Measurements from ENCODE around the gene SEMA4A. TPM values are rescaled to one million over a fixed set of nuclear protein-coding genes. Genes with fewer than 3 reads are reported as not detected.

Gene SEMA4A
- total RNA-seq, 2 experiments from 2014 or later = 53.3 to 64.5 TPM

- ChIA-PET CTCF (interaction anchor here (13.4 to 29.1 kb wide), 2 partner anchors 43 to 88 kb away, joined by 229 to 929 read pairs; partner anchors contain the start of gene MEX3A), POLR2A (no interaction called here)
- ATAC-seq (no peak), DNase-seq (no peak)
- Mint-ChIP-seq H3K36me3 (ENCODE audit: low read depth) (peaks cover 36% of the 10 kb centered on the region), H3K27ac (no peak overlapping the region), H3K4me1 (no peaks in the 10 kb centered on the region), H3K9me3 (ENCODE audit: low read depth) (no peaks in the 10 kb centered on the region), H3K27me3 (no peaks in the 10 kb centered on the region), H3K4me3 (no peak overlapping the region)
- intact Hi-C loops (cut with DNase I, micrococcal nuclease) = no loop called here
These were observed 14.9 kb upstream of the SEMA4A start for GRCh38 chr1:156138458-156138867.

DNA sequence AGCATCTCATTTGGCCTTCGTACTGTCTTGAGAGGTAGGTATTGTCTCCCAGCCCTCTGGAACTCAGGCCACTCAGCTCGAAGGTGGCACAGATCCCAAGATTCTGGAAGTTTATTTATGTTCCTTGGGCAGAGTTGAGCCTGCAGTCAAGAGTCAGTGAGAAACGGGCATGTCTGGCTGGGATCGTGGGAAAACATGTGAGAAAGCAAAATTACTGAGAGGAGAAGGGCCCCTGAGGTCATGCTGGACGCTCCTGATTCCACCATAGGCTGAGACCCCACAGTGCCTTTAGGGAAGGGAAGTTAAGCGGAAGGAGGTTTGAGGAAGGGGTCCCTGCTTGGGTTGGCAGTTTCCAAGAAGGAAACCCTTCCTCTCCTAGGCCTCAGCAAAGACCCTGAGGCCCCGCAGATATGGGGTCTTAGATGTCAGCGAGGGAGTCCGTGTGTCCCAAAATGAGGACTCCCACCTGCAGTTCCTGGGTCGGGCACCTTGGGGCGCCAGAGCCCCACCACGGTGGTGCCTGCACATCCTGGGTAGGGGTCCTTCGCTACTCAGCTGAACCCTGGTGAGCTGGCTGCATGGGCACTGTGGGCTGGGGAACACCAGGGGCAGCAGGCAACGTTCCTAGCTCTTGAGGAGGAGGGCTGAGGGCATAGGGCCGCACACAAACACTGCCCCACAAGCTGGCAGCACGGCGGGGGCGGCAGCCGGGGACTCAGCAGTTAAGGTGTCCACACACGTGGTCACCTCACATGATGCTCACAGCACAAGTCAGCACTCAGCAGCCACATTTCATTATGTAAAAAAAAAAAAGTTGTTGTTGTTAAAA, 12.3 kb upstream of the SEMA4A start:
- Mint-ChIP-seq H3K27me3 (no peaks in the 10 kb centered on the region), H3K4me3 (no peak overlapping the region), H3K4me1 (peaks cover 6% of the 10 kb centered on the region), H3K9me3 (ENCODE audit: low read depth) (no peaks in the 10 kb centered on the region), H3K27ac (peak overlapping the region; percentile 5), H3K36me3 (ENCODE audit: low read depth) (peaks cover 24% of the 10 kb centered on the region)
- CTCF ChIA-PET = interaction anchor here (0.6 to 13.4 kb wide), 19 partner anchors 9 to 383 kb away, joined by 3 to 229 read pairs (median 4); partner anchors contain the start of genes SMG5 and TMEM79
- POLR2A ChIA-PET = interaction anchor here (0.6 to 0.7 kb wide), 3 partner anchors 79 to 142 kb away, joined by 3 to 5 read pairs (median 3); partner anchors contain the start of gene SMG5
- intact Hi-C loops (cut with DNase I, micrococcal nuclease) = loop anchor here (1.0 to 10.0 kb wide), 4 partner anchors 84 to 304 kb away; no protein-coding TSS in a partner anchor
- ATAC-seq (peak; percentile 41), DNase-seq (peak; percentile 67)

- POLR2A ChIA-PET = no interaction called here
- H3K9me3 Mint-ChIP-seq (ENCODE audit: low read depth) = no peaks in the 10 kb centered on the region
- no peak overlapping the region for H3K4me3 Mint-ChIP-seq
- no peak for DNase-seq
- H3K27ac Mint-ChIP-seq = peak overlapping the region; percentile 49
- H3K27me3 Mint-ChIP-seq = no peaks in the 10 kb centered on the region
- ATAC-seq = no peak
- peaks cover 30% of the 10 kb centered on the region for H3K4me1 Mint-ChIP-seq
- H3K36me3 Mint-ChIP-seq (ENCODE audit: low read depth) = peaks cover 7% of the 10 kb centered on the region
- CTCF ChIA-PET = interaction anchor here (0.6 to 13.4 kb wide), 7 partner anchors 11 to 176 kb away, joined by 3 to 229 read pairs (median 4); partner anchors contain the start of gene PMF1
- intact Hi-C loops (cut with DNase I, micrococcal nuclease) = loop anchor here (10.0 kb wide), 2 partner anchors 171 to 301 kb away; no protein-coding TSS in a partner anchor
These were observed 9.5 kb upstream of the SEMA4A start for GRCh38 chr1:156143765-156144489.

DNA sequence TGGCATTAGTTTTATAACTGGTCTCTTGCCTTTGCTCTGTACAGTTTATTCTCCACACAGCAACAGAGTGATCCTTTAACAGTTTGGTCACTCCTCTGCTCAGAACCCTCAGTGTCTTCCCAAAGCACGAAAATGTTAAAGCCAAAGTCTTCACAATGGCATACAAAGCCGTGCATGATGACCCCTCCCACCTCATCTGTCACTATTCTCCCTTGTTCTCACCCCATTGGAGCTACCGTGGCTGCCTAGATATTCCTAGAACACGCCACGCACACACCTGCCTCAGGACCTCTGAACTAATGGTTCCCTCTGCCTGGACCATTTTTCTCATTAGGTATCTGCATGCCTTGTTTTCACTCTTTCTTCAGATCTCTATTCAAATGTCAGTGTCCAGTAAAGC, 8.6 kb upstream of the SEMA4A start:
- H3K27me3 Mint-ChIP-seq = no peaks in the 10 kb centered on the region
- intact Hi-C loops (cut with DNase I, micrococcal nuclease) = loop anchor here (5.0 to 10.0 kb wide), 3 partner anchors 170 to 300 kb away; partner anchors contain the start of genes CCT3 (in 1 of the 2) and TSACC (in 1 of the 2)
- no peak for ATAC-seq
- POLR2A ChIA-PET = no interaction called here
- H3K4me1 Mint-ChIP-seq = peaks cover 33% of the 10 kb centered on the region
- CTCF ChIA-PET = interaction anchor here (0.7 to 13.4 kb wide), 8 partner anchors 10 to 178 kb away, joined by 3 to 229 read pairs (median 4); no protein-coding TSS in a partner anchor
- DNase-seq = no peak
- no peaks in the 10 kb centered on the region for H3K9me3 Mint-ChIP-seq (ENCODE audit: low read depth)
- peaks cover 5% of the 10 kb centered on the region for H3K36me3 Mint-ChIP-seq (ENCODE audit: low read depth)
- H3K4me3 Mint-ChIP-seq = no peak overlapping the region
- no peak overlapping the region for H3K27ac Mint-ChIP-seq

DNA sequence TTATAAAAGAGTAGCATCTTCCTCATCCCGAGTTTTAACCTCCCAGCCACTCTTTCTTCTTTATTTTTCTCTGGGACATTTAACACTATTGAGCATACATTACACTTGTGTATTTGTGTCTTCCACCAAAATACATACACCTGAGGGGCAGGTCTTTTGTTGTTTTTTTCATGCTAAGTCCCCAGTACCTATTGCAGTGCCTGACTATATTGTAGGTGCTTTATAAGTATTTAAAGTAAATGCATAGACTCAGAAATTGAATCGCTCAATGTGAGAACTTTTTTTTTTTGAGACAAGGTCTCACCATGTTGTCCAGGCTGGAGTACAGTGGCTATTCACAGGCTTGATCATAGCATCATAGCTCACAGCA, 7.8 kb upstream of the SEMA4A start:
- Mint-ChIP-seq H3K9me3 (ENCODE audit: low read depth) (no peaks in the 10 kb centered on the region), H3K4me1 (peaks cover 40% of the 10 kb centered on the region), H3K4me3 (no peak overlapping the region), H3K27me3 (no peaks in the 10 kb centered on the region), H3K36me3 (ENCODE audit: low read depth) (no peaks in the 10 kb centered on the region), H3K27ac (peak overlapping the region; percentile 23)
- no peak for DNase-seq
- ATAC-seq = no peak
- intact Hi-C loops (cut with DNase I, micrococcal nuclease) = loop anchor here (1.0 to 10.0 kb wide), 7 partner anchors 47 to 299 kb away; partner anchors contain the start of genes CCT3 (in 1 of the 2), SMG5 (in 1 of the 2) and TSACC (in 1 of the 2)
- POLR2A ChIA-PET = interaction anchor here (0.6 to 1.0 kb wide), 3 partner anchors 67 to 97 kb away, joined by 3 to 4 read pairs (median 4); partner anchors contain the start of gene PMF1
- CTCF ChIA-PET = interaction anchor here (0.6 to 13.4 kb wide), 17 partner anchors 10 to 177 kb away, joined by 3 to 229 read pairs (median 3); partner anchors contain the start of gene PMF1

DNA sequence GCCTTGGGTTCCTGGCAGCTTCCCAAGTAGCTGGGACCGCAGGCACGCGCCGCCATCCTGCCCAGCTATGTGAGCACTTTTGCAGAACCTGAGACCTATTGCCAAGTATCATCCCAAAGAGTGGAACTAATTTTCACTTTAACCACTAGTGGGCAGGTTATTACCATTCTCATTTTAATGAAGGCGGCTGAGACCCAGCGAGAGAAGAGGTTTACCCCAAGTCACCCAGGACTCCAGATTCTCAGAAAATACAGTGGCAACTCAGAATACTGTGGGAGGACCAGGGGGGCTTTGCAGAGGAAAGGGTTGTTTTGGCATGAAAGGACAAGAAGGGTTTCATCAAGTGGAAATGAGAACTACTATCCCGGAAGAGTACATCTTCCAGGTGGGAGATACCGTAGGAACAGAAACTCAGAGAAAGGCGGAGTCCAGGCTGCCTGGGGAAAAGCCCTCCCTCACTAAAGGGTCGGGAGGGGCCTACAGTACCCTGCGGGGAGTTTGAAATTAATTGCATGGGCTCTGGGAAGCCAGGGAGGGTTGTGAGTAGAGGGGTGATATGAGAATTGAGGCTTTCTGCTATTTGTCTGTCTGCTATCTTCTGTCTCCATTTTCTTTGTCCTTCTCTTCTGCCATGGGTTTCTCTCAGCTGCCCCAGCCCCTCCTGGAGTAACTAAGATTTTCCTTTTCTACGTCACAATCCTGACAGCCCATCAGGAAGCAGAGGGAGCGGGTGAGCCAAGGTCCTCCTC, 7.2 kb upstream of the SEMA4A start:
- CTCF ChIA-PET = interaction anchor here (0.6 to 13.4 kb wide), 25 partner anchors 9 to 176 kb away, joined by 3 to 229 read pairs (median 3); partner anchors contain the start of genes PAQR6, PMF1 and SMG5
- peak; percentile 82 for ATAC-seq
- DNase-seq = peak; percentile 67
- Mint-ChIP-seq H3K9me3 (ENCODE audit: low read depth) (no peaks in the 10 kb centered on the region), H3K27ac (peak overlapping the region; percentile 85), H3K27me3 (no peaks in the 10 kb centered on the region), H3K36me3 (ENCODE audit: low read depth) (no peaks in the 10 kb centered on the region), H3K4me3 (peak overlapping the region; percentile 37), H3K4me1 (peaks cover 46% of the 10 kb centered on the region)
- POLR2A ChIA-PET = interaction anchor here (0.6 to 1.0 kb wide), 3 partner anchors 66 to 97 kb away, joined by 3 to 4 read pairs (median 4); partner anchors contain the start of gene PMF1
- intact Hi-C loops (cut with DNase I, micrococcal nuclease) = loop anchor here (1.0 to 10.0 kb wide), 7 partner anchors 47 to 299 kb away; partner anchors contain the start of genes CCT3 (in 1 of the 2), SMG5 (in 1 of the 2) and TSACC (in 1 of the 2)

DNA sequence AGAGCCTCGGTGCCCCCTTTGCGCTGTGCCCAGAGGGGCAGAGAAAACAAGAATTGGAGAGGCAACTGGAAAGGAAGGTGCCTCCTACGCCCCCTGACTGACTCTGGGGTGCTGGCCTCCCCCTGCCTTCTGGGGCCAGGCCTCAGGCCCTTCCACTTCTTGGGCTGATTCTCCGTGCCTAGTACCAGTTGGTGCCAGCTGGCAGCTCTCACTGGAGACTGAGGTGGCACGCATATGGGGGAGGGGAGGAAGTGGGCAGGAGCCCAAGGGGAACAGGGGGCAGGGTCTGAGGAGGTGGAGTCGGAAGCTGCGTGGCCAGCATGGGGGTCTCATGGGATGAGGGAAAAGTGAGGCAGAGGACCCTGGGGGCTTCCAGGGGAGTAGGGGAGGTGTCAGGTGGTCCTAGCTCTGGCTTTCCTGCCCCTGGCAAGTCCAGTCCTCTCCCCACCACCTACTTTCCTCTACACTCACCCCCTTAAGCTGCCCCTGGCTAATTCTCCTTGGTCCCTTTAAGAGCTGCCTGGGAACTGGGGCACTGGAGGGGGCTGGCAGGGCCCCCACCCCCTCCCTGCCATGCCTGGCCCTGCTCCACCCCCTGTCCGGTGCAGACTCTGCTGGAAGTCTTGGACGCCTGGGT, 6.5 kb upstream of the SEMA4A start:
- Mint-ChIP-seq H3K27me3 (no peaks in the 10 kb centered on the region), H3K4me1 (peaks cover 48% of the 10 kb centered on the region)
- POLR2A ChIA-PET = interaction anchor here (0.6 kb wide), 1 partner anchor 72 kb away, joined by 3 read pairs; no protein-coding TSS in a partner anchor

DNA sequence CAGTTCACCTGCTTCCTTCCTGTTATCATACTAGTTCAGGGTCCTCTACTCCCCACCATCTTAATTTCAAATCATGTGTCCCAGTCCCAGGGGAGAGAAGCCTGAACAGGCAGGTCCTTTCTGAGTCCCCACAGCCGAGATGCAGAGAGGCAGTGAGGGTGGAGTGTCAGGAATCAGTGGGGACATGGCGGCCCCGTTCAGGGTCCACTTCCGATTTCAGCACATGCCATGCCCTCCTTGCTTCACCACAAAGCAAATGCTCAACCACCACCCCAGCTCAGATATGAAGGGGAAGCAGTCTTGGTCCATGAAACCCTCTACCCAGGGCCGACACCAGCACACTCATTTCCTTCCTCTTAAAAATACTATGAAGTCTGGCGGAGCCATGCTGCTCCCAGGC, 5.2 kb upstream of the SEMA4A start:
- H3K27ac Mint-ChIP-seq = peak overlapping the region; percentile 88
- CTCF ChIA-PET = interaction anchor here (0.7 to 13.4 kb wide), 6 partner anchors 25 to 82 kb away, joined by 3 to 229 read pairs (median 4); no protein-coding TSS in a partner anchor
- no peaks in the 10 kb centered on the region for H3K36me3 Mint-ChIP-seq (ENCODE audit: low read depth)
- no peak for ATAC-seq
- H3K9me3 Mint-ChIP-seq (ENCODE audit: low read depth) = no peaks in the 10 kb centered on the region
- DNase-seq = no peak
- no peak overlapping the region for H3K4me3 Mint-ChIP-seq
- peaks cover 61% of the 10 kb centered on the region for H3K4me1 Mint-ChIP-seq
- POLR2A ChIA-PET = interaction anchor here (1.1 kb wide), 1 partner anchor 75 kb away, joined by 3 read pairs; no protein-coding TSS in a partner anchor
- no peaks in the 10 kb centered on the region for H3K27me3 Mint-ChIP-seq
- intact Hi-C loops (cut with DNase I, micrococcal nuclease) = loop anchor here (5.0 to 10.0 kb wide), 3 partner anchors 167 to 297 kb away; partner anchors contain the start of genes CCT3 (in 1 of the 2) and TSACC (in 1 of the 2)

More for the DNA sequence above, 6.5 kb upstream of the SEMA4A start:
- CTCF ChIA-PET = interaction anchor here (0.5 to 13.4 kb wide), 16 partner anchors 18 to 173 kb away, joined by 3 to 229 read pairs (median 3); partner anchors contain the start of genes PAQR6 and SMG5
- H3K27ac Mint-ChIP-seq = peak overlapping the region; percentile 85
- DNase-seq = peak; percentile 54
- intact Hi-C loops (cut with DNase I, micrococcal nuclease) = loop anchor here (1.0 to 10.0 kb wide), 7 partner anchors 46 to 298 kb away; partner anchors contain the start of genes CCT3 (in 1 of the 2), SMG5 (in 1 of the 2) and TSACC (in 1 of the 2)
- peak overlapping the region; percentile 37 for H3K4me3 Mint-ChIP-seq
- H3K36me3 Mint-ChIP-seq (ENCODE audit: low read depth) = no peaks in the 10 kb centered on the region
- peak; percentile 23 for ATAC-seq
- H3K9me3 Mint-ChIP-seq (ENCODE audit: low read depth) = no peaks in the 10 kb centered on the region

DNA sequence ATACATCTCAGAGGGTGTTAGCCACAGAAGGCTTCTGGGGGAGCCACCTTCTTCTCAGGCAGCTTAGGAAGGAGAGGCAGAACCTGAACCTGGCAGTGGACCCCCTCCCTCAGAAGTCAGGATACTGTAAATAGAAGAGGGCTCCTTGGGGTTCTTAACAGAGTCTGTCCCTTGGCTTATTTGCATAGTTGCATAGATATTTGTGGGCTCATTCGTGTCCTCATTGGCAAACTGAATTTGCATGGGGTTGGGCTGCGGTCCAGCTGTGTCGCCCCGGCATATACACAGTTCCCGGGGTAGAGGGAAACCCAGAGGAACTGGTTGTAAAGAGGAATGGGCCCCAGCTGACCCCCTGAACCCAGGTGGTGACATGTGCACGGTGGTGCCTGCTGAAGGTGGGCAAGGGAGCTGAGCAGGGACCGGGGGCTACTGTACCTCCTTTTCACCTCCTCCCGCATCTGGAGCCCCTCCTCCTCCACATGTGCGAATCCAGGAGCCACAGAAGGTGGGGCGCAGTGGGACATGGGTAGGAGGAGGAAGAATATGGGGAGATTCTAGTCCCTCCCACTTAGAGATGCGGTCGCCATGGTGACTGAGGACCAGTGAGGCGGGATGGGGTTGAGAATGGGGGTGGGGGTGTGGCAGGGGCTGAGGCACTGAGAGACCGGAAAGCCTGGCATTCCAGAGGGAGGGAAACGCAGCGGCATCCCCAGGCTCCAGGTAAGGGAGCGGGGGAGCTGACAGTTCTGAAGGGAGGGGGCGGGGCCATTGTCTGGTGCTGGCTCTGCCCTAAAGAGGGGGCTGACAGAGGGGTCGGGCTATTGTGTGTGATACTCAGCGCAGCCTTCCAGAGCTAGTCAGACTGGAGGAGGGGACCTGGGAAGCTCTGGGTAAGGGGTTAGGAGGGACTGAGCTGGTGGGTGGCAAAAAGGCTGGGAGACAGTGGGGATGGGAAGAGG, 3.7 kb upstream of the SEMA4A start:
- peaks cover 75% of the 10 kb centered on the region for H3K4me1 Mint-ChIP-seq
- ATAC-seq = no peak
- intact Hi-C loops (cut with DNase I, micrococcal nuclease) = loop anchor here (5.0 to 10.0 kb wide), 3 partner anchors 165 to 295 kb away; partner anchors contain the start of genes CCT3 (in 1 of the 2) and TSACC (in 1 of the 2)
- peak overlapping the region; percentile 53 for H3K27ac Mint-ChIP-seq
- H3K36me3 Mint-ChIP-seq (ENCODE audit: low read depth) = no peaks in the 10 kb centered on the region
- H3K27me3 Mint-ChIP-seq = no peaks in the 10 kb centered on the region
- CTCF ChIA-PET = interaction anchor here (0.5 to 13.4 kb wide), 11 partner anchors 9 to 349 kb away, joined by 3 to 229 read pairs (median 4); no protein-coding TSS in a partner anchor
- no peak overlapping the region for H3K4me3 Mint-ChIP-seq
- no peak for DNase-seq
- no peaks in the 10 kb centered on the region for H3K9me3 Mint-ChIP-seq (ENCODE audit: low read depth)
- POLR2A ChIA-PET = interaction anchor here (1.4 kb wide), 1 partner anchor 11 kb away, joined by 5 read pairs; no protein-coding TSS in a partner anchor

Data from activated CD4-positive, alpha-beta T cell treated with anti-CD3 and anti-CD28 coated beads for 36 hours (primary cell).